GM19395 (cell line): Measurements from ENCODE around the gene KRTAP16-1.

Source experiments
- ATAC-seq: cut with Tn5 transposase; IDR thresholded peaks from one replicate; pipeline ENCODE4 v1.9.1; 2021; ENCODE audit warnings: mild to moderate bottlenecking, moderate library complexity; ENCODE audit not compliant: unreplicated experiment

Gene KRTAP16-1

GRCh38 chr17:41331606-41332005 lies 22.5 kb upstream of the KRTAP16-1 start:
- ATAC-seq, result no peak

- no peak for ATAC-seq
These were observed 20.3 kb upstream of the KRTAP16-1 start for GRCh38 chr17:41329279-41329948.

- ATAC-seq, result no peak
These were observed 19.1 kb upstream of the KRTAP16-1 start for GRCh38 chr17:41328207-41328606.

DNA sequence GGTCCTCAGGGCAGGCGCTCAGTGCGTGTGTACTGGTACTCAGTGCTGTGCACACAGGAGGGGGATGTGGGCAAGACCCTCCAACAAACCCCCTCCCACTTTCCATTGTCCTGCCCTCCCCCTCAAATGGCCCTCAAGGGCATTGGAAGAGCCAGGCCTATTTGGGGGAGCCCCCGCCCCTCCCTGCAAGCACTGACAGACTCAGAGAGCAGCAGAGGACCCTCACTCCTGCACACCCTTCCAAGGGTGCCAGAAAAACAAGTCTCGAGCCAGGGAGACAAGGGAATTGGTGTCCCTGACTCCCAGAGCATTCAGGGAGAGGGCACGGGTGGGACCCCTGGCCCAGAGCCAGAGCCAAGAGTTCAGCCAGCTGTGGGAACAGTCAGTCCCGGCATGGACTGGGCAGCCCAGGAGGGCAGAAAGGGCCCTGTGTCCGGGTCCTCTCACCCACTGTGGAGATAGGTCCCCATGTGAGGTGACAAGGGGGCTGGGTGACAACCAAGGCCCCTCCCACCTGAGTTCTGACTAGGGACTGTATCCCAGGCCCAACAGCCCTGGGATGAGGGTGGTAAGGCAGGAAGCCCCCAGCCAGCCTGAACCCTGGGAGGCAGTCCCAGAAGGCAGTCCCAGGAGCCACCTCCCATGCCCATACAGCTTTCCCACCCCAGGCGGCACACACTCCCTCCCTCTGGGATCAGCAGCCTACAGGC lies 18.5 kb upstream of the KRTAP16-1 start:
- no peak for ATAC-seq

GRCh38 chr17:41326173-41327145 lies 17.4 kb upstream of the KRTAP16-1 start:
- ATAC-seq, result no peak

DNA sequence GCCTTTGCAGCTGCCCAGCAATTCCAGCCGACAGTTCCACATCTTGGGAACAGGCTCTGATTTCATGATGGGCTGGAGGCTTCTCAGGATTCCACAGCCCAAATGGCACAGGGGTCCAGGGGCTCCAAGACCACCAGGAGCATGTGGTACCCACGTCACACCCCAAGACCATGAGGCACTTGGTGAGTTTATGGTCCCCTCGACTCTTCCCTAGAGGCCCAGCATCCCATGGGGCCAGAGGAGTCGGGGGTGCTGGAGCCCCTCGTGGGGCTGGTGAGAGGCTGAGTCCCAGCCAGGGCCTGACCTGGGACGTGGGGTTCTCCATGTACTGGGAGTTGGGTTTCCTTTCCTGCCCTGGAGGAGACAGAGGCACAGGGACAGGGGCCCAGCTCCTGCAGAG lies 16.5 kb upstream of the KRTAP16-1 start:
- ATAC-seq, result no peak

- ATAC-seq, result no peak
These were observed 16.0 kb upstream of the KRTAP16-1 start for GRCh38 chr17:41325126-41325525.

- ATAC-seq, result no peak
These were observed 15.3 kb upstream of the KRTAP16-1 start for GRCh38 chr17:41324180-41325075.

GRCh38 chr17:41322903-41323895 lies 14.1 kb upstream of the KRTAP16-1 start:
- ATAC-seq, result no peak

DNA sequence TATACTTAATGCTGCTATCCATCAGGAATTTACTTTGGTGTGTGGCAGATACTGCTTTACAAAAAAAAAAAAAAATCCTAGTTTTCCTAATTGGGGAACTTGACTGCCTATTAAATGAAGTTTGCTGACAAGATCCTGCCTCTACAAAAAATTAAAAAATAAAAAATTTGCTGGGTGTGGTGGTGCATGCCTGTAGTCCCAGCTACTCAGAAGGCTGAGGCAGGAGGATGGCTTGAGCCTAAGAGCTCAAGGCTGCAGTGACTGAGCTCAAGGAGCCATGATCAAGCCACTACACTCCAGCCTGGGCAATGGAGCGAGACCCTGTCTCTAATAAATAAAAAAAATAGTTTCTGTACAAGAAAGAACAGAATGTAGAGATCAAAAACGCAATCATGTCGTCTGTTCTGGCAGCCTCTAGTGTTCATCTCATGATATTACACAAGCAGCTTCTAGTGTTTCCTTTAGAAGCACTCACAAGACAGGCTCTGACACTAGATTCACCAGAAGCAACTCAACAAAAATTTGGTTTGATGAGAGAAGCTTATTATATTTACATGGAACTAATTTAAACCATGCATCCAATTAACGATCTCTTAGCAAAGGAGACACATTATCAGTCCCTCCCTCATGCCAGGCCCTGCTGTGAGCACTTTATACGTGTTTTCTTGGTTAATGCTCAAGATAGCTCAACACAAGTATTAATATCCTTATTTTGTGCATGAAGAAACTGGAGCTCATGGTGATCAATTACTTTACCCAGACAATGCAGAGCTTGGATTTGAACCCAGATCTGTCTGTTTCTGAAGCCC lies 13.2 kb upstream of the KRTAP16-1 start:
- no peak for ATAC-seq

- no peak for ATAC-seq
These were observed 9.1 kb upstream of the KRTAP16-1 start for GRCh38 chr17:41318231-41318630.

GRCh38 chr17:41315814-41316445 lies 6.8 kb upstream of the KRTAP16-1 start:
- no peak for ATAC-seq

GRCh38 chr17:41315204-41315794 lies 6.2 kb upstream of the KRTAP16-1 start, which contains the start of gene KRTAP17-1:
Gene KRTAP17-1, minus strand, starts transcription at chr17:41315710. Its CDS starts 60 bp downstream, at chr17:41315650.
- ATAC-seq, result no peak

GRCh38 chr17:41311111-41311510 lies 2.0 kb upstream of the KRTAP16-1 start:
- ATAC-seq, result no peak

- no peak for ATAC-seq
These were observed 725 bp downstream of the KRTAP16-1 start for GRCh38 chr17:41308251-41308917.

GRCh38 chr17:41307647-41308046 lies 1.5 kb downstream of the KRTAP16-1 start:
- no peak for ATAC-seq

DNA sequence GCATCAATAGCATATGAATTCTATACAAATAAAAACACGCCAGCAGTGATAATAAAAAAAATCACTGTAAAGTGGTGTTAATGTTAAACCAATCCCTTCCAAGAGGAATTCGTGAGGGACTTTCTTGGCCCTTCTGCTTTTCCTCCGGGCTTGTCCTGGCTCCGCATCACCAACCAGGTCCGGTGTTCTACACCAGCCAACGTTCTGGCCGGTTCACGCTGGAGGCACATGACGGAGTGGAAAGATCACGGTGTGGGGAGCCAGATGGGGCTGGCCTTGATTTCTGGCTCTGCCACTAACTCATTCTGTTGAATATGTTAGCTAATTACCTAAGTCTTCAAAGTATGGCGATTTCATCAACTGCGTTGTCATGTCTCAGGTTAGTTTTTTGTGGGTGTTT lies 5.0 kb downstream of the KRTAP16-1 start:
- no peak for ATAC-seq
